NCI-H2196 (cell line): ENCODE data around the gene CEP68.
"Not testable (repeated sequence)": the region's sequence is repeated elsewhere in the genome, so short reads cannot be mapped to it uniquely, and the experiment has no call there.

Experiments used
- DNase-seq: peaks from one replicate; lab custom pipeline; 2025; ENCODE audit not compliant: unreplicated experiment; lab: John Stamatoyannopoulos, UW

Gene CEP68

DNA sequence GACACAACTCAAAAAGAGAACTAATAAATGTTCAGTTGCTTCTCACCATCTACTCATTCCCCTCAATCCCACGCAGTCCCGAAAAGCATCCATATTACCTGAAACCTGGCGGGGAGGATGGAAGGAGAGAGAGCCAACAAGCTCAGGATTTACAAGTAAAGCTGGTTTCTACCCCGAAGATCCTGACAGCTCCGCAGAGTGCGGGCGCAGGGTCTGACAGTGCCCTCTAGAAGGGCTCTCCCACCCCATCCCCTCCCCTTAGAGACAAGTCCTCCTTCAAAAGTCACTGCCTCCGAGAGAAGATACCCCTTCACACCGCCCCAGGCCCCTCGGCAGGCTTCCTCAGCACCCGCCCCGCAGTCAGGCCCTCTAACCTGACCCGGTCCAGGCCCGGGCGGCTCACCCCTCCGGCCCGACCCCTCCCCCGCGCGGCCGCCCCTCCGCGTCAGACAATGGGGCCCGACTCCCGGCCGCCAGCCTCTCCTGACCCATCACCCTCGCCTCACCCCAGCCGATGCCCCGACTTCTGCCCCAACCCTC lies 73.1 kb downstream of the CEP68 start:
- DNase-seq: no peak

- DNase-seq: peak; percentile 91
Observed at GRCh38 chr2:65129826-65130663, 73.8 kb downstream of the CEP68 start, which contains the start of gene RAB1A. Gene RAB1A (minus strand): TSS chr2:65130106. CDS start chr2:65129915, 191 bp downstream.

- peak; percentile 51 for DNase-seq
Observed at GRCh38 chr2:65130664-65131175, 74.5 kb downstream of the CEP68 start.

DNA sequence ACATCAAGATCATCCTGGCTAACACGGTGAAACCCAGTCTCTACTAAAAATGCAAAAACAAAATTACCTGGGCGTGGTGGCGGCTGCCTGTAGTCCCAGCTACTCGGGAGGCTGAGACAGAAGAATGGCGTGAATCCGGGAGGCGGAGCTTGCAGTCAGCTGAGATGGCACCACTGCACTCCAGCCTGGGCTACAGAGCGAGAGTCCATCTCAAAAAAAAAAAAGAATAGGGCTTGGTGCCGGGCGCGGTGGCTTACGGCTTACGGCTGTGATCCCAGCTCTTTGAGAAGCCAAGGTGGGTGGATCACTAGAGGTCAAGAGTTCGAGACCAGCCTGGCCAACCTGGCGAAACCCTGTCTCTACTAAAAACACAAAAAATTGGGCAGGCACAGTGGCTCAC lies 76.7 kb downstream of the CEP68 start:
- not testable (repeated sequence) for DNase-seq

GRCh38 chr2:65133626-65134025 lies 77.4 kb downstream of the CEP68 start:
- no peak for DNase-seq

GRCh38 chr2:65134158-65134557 lies 77.9 kb downstream of the CEP68 start:
- no peak for DNase-seq

DNA sequence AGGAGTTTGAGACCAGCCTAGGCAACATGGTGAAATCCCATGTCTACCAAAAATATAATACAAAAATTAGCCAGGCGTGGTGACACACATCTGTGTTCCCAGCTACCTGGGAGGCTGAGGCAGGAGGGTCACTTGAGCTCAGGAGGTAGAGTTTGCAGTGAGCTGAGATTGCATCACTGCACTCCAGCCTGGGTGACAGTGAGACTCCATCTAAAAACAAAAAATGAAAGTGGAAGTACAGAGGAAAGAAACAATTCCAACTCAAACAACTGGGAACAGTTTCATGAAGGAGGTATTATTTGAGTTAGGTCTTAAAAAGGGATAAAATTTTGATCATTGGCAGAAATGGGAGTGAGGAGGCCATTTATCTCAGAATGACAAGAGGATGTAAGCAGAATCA lies 80.0 kb downstream of the CEP68 start:
- DNase-seq: no peak
